OCI-LY3 (cell line): Measurements from ENCODE around the gene DNA2.

ENCODE experiments used
- CTCF ChIP-seq: fragments of 200-600, 300-600 bp; sonication (generic); IDR thresholded peaks from 2 replicates; pipeline ENCODE4 v1.5.1; 2014; ENCODE audit warnings: antibody characterized with exemption, low read length, low read depth
- EZH2phosphoT487 ChIP-seq: fragments of 200-600 bp; shearing (Covaris generic); IDR thresholded peaks from 2 replicates; pipeline ENCODE4 v1.6.1; 2018; ENCODE audit warnings: antibody characterized with exemption, mixed run types, low read depth

GRCh38 chr10:68434657-68435056, 37.1 kb downstream of the DNA2 start:
- TF ChIP-seq CTCF (no peak), EZH2phosphoT487 (no peak)
